ENCODE data around the gene MGST3. TPM values are rescaled to one million over a fixed set of nuclear protein-coding genes. Genes with fewer than 3 reads are reported as not detected.
"Not testable (repeated sequence)": the region's sequence is repeated elsewhere in the genome, so short reads cannot be mapped to it uniquely, and the experiment has no call there.

MGST3 gene
- total RNA-seq, 1 donor from 2014 or later = 181 TPM

DNA sequence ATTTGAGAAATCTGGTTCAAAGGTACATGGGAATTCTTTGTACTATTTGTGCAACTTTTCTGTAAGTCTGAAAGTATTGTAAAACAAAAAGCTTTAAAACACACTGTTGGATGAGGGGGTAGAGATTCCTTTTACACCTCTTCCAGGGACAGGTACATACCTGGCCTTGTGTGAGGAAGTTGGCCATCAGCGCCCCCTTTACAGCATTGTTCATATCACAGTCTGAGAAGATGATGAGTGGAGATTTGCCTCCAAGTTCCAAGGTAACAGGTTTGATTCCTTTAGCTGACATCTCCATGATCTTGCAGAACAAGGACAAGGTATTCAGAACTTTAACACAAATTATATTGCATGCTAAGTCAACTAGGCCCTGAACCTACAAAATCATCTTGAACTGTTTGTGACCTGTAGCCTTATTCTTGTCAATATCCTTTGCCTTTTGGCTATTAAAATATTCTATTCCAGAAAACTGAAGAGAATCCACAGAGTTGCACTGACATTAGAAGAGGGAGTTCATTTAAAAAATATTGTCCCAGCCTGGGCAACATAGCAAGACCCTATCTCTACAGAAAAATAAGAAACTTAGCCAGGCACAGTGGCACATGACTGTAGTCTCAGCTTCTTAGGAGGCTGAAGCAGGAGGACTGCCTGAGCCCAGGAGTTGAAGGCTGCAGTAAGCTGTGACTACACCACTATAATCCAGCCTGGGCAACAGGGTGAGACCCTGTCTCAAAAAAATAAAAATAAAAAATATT, 48.4 kb downstream of the MGST3 start:
- Histone ChIP-seq H3K4me3 (no peak overlapping the region), H3K36me3 (peaks cover 85% of the 10 kb centered on the region), H3K4me1 (peaks cover 4% of the 10 kb centered on the region), H3K27ac (no peak overlapping the region), H3K27me3 (no peaks in the 10 kb centered on the region), H3K9me3 (no peaks in the 10 kb centered on the region)
- intact Hi-C loops (cut with DNase I) = no loop called here
- TF ChIP-seq, protein P1, sequence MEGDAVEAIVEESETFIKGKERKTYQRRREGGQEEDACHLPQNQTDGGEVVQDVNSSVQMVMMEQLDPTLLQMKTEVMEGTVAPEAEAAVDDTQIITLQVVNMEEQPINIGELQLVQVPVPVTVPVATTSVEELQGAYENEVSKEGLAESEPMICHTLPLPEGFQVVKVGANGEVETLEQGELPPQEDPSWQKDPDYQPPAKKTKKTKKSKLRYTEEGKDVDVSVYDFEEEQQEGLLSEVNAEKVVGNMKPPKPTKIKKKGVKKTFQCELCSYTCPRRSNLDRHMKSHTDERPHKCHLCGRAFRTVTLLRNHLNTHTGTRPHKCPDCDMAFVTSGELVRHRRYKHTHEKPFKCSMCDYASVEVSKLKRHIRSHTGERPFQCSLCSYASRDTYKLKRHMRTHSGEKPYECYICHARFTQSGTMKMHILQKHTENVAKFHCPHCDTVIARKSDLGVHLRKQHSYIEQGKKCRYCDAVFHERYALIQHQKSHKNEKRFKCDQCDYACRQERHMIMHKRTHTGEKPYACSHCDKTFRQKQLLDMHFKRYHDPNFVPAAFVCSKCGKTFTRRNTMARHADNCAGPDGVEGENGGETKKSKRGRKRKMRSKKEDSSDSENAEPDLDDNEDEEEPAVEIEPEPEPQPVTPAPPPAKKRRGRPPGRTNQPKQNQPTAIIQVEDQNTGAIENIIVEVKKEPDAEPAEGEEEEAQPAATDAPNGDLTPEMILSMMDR (IDR thresholded peaks at IDR 0.05) = no peak
- DNase-seq (no peak), ATAC-seq (no peak)

- no peak overlapping the region for H3K27ac ChIP-seq
- no peak for ATAC-seq
- TF ChIP-seq, protein P1 (IDR thresholded peaks at IDR 0.05) = no peak
- no peaks in the 10 kb centered on the region for H3K9me3 ChIP-seq
- H3K4me1 ChIP-seq = peaks cover 9% of the 10 kb centered on the region
- H3K4me3 ChIP-seq = no peak overlapping the region
- H3K27me3 ChIP-seq = no peaks in the 10 kb centered on the region
- H3K36me3 ChIP-seq = peaks cover 81% of the 10 kb centered on the region
- no peak for DNase-seq
- intact Hi-C loops (cut with DNase I) = no loop called here
Measured at GRCh38 chr1:165680303-165680702, 49.3 kb downstream of the MGST3 start.

- H3K27ac ChIP-seq; intact Hi-C loops (cut with DNase I); ATAC-seq; DNase-seq; H3K9me3 ChIP-seq; H3K4me3 ChIP-seq; H3K4me1 ChIP-seq; H3K27me3 ChIP-seq: not testable (repeated sequence)
- H3K36me3 ChIP-seq = peaks cover 76% of the 10 kb centered on the region
Measured at GRCh38 chr1:165680773-165681172, 49.7 kb downstream of the MGST3 start.

DNA sequence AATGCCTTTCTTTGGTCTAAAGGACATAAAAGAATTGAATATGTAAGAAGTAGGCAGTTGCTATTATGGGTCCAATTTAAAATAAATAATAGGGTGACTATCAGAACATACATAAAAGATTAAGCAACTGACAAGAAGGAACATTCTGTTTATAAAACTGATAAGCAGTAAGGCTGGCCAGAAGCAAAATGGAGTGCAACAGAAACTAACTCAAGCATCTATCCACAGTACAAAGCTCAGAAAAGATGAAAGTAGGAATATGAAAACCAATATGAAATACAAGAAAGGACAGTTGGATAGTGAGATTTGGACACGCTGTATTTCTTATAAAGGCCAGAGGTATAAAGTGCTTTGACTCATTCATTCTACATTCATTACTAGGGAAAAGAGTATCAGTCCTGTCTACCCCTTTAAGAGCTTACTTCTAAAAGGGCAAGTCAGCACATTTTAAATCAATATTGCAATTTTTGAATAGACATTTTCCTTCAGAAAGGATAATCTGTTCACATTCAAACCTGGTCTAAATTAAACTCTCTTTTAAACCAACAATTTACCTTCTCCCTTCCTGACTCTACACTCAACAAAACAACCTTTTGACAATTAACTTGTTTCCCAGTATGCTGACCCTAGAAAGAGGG, 52.9 kb downstream of the MGST3 start:
- ATAC-seq (no peak), DNase-seq (no peak)
- no peak overlapping the region for H3K4me3 ChIP-seq
- TF ChIP-seq, protein P1 (IDR thresholded peaks at IDR 0.05) = no peak
- no peak overlapping the region for H3K27ac ChIP-seq
- no peaks in the 10 kb centered on the region for H3K27me3 ChIP-seq
- H3K4me1 ChIP-seq = peaks cover 9% of the 10 kb centered on the region
- peaks cover 52% of the 10 kb centered on the region for H3K36me3 ChIP-seq
- H3K9me3 ChIP-seq = no peaks in the 10 kb centered on the region
- intact Hi-C loops (cut with DNase I) = no loop called here

DNA sequence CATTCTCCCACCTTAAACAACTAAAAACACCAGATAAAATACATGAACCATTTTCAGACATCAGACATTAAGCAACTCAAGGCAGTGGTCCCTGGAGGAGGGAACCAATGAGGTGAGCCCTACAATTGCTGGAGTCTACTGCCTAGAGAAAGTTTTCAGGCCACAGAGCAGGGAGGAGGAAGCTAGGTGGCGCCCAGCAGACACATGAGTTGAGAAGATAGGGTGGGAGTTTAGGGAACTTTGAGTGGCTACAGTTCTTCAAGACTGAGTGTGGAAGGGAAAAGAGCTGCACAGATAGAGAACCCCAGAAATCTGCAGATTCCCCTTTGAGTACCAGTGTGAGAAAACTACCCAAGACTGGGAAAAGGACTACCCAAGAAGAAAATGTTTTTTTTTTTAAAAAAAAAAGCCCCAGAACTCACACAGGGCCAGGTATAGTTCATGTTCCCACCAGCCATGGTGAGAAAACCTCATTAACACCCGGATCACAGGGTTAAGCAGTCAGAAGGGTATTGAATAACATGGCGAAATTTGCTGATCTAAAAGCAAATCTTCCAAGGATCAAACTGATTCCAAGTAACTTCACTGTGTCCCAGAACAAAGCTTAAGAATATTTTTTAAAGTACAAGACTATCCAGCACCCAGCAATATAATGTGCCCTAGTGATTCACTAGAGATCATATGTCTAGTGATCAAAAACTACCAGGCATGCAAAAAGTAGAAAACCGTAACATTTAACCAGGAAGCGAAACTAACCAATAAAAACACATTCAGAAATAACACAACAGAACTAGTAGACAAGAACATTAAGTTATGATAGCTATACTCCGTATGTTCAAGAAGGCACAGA, 55.3 kb downstream of the MGST3 start:
- peaks cover 9% of the 10 kb centered on the region for H3K4me1 ChIP-seq
- TF ChIP-seq, protein P1 (IDR thresholded peaks at IDR 0.05) = no peak
- intact Hi-C loops (cut with DNase I) = no loop called here
- ATAC-seq (peak; percentile 75), DNase-seq (no peak)
- no peaks in the 10 kb centered on the region for H3K27me3 ChIP-seq
- H3K9me3 ChIP-seq = no peaks in the 10 kb centered on the region
- H3K27ac ChIP-seq = no peak overlapping the region
- peaks cover 38% of the 10 kb centered on the region for H3K36me3 ChIP-seq
- no peak overlapping the region for H3K4me3 ChIP-seq

Data from upper lobe of right lung (tissue), 1 donor.